HepG2 (cell line): Measurements from ENCODE around the gene USP32. TPM values are rescaled to one million over a fixed set of nuclear protein-coding genes. Genes with fewer than 3 reads are reported as not detected.

Experiments used
- ATAC-seq: fragments of 200-7000 bp; cut with Tn5 transposase; 3 replicates; pipeline ENCODE4 v1.9.1; 2020; ENCODE audit warnings: mild to moderate bottlenecking, moderate library complexity
- BruUV-seq: library from RNA; stranded (reverse); fragments of 400-500 nt; replicated peaks from 2 replicates; lab custom pipeline; 2021; lab: Mats Ljungman, UMichigan
- CTCF ChIA-PET: fragments of 300-600 bp; formaldehyde crosslinking; extraction: SDS; loops from one replicate; lab custom pipeline; 2021; ENCODE audit warnings: low total read pairs, inconsistent platforms, low intra/inter-chr PET ratio; lab: Yijun Ruan, JAX
- POLR2A ChIA-PET: fragments of 350-600 bp; sonication (Branson Sonifier 250); formaldehyde crosslinking; loops from one replicate; lab custom pipeline; 2020; ENCODE audit warnings: antibody characterized with exemption, inconsistent platforms; lab: Yijun Ruan, JAX
- DNase-seq: peaks from one replicate; pipeline ENCODE4 v3.0.0-alpha.2; 2015; ENCODE audit warnings: low spot score
- FAIRE-seq: peaks from 3 replicates; lab custom pipeline; 2011; peaks lifted over from hg19 to GRCh38; lab: Jason Lieb, UNC
- H2AFZ ChIP-seq: one replicate; pipeline ENCODE4 v1.6.1; 2011; ENCODE audit warnings: low read length, inconsistent platforms
- H3K27ac ChIP-seq: fragments of 300-600 bp; 3 replicates; pipeline ENCODE4 v1.8.0; 2011; ENCODE audit warnings: mixed run types, mild to moderate bottlenecking, mixed read lengths, low read length, inconsistent platforms; ENCODE audit not compliant: insufficient read depth; ENCODE audit errors: extremely low read length
- H3K27me3 ChIP-seq, 2 experiments: fragments of 200-600 bp in 1 of 2; 2 replicates in 1 of 2; 3 replicates in 1 of 2; pipeline versions ENCODE4 v1.6.0 to v1.8.0; 2011; ENCODE audit warnings: low read length in 2 of 2, mild to moderate bottlenecking in 2 of 2, moderate library complexity in 2 of 2, inconsistent platforms in 1 of 2; ENCODE audit not compliant: insufficient read depth in 2 of 2, control insufficient read depth in 1 of 2
- H3K36me3 ChIP-seq, 2 experiments: fragments of 200-600 bp in 1 of 2; replicated peaks in 1 of 2; 2 replicates in 1 of 2; 3 replicates in 1 of 2; pipeline versions ENCODE4 v1.5.1 to v1.8.0; 2011; ENCODE audit warnings: low read length in 2 of 2, inconsistent platforms in 1 of 2; ENCODE audit not compliant: insufficient read depth in 2 of 2, control insufficient read depth in 1 of 2
- H3K4me1 ChIP-seq: 2 replicates; pipeline ENCODE4 v1.5.1; 2012; ENCODE audit warnings: low read length, inconsistent platforms; ENCODE audit not compliant: insufficient read depth
- H3K4me2 ChIP-seq: 2 replicates; pipeline ENCODE4 v1.6.0; 2011; ENCODE audit warnings: low read depth, low read length, inconsistent platforms
- H3K4me3 ChIP-seq, 3 experiments: fragments of 200-600 bp in 1 of 3; sonication (generic), shearing (Covaris generic) in 1 of 3; replicated peaks in 1 of 3; 2 replicates each; pipeline ENCODE4 v1.5.1; 2011 to 2016; ENCODE audit warnings: low read length in 3 of 3, inconsistent platforms in 2 of 3, low read depth in 2 of 3, mild to moderate bottlenecking in 2 of 3, control low read depth in 1 of 3, mixed read lengths in 1 of 3; ENCODE audit not compliant: insufficient read depth in 1 of 3
- H3K79me2 ChIP-seq: one replicate; pipeline ENCODE4 v1.6.1; 2011; ENCODE audit warnings: low read length, inconsistent platforms; ENCODE audit not compliant: insufficient read depth
- H3K9ac ChIP-seq: 2 replicates; pipeline ENCODE4 v1.6.0; 2011; ENCODE audit warnings: mild to moderate bottlenecking, low read depth, low read length, inconsistent platforms; ENCODE audit not compliant: insufficient read depth
- H3K9me3 ChIP-seq: 2 replicates; pipeline ENCODE4 v1.5.1; 2012; ENCODE audit warnings: mild to moderate bottlenecking, low read length
- H4K20me1 ChIP-seq: 2 replicates; pipeline ENCODE4 v1.6.0; 2011; ENCODE audit warnings: inconsistent platforms, mild to moderate bottlenecking, low read length, moderate library complexity; ENCODE audit not compliant: insufficient read depth
- DPF2 ChIP-seq: sonication (generic); formaldehyde crosslinking; IDR thresholded peaks from 2 replicates; pipeline ENCODE4 v1.4.0; 2020; ENCODE audit warnings: mild to moderate bottlenecking, low read depth, missing genetic modification reagents, borderline replicate concordance
- EZH2 ChIP-seq: conservative IDR thresholded peaks from 2 replicates; pipeline ENCODE4 v1.6.1; 2012; ENCODE audit warnings: mild to moderate bottlenecking, low read depth, low read length, moderate library complexity
- FOSL1 ChIP-seq: sonication (generic); formaldehyde crosslinking; IDR thresholded peaks from 2 replicates; pipeline ENCODE4 v1.9.0; 2021; ENCODE audit warnings: missing genetic modification reagents, borderline replicate concordance
- HMGA1 ChIP-seq: sonication (generic); formaldehyde crosslinking; conservative IDR thresholded peaks from 2 replicates; pipeline ENCODE4 v1.4.0; 2020; ENCODE audit warnings: missing genetic modification reagents
- KDM4B ChIP-seq: sonication (generic); formaldehyde crosslinking; IDR thresholded peaks from 2 replicates; pipeline ENCODE4 v1.4.0; 2020; ENCODE audit warnings: missing genetic modification reagents
- MAFF ChIP-seq: IDR thresholded peaks from 2 replicates; pipeline ENCODE4 v1.6.1; 2011; ENCODE audit warnings: low read depth, low read length, improper control_type of control experiment
- ONECUT2 ChIP-seq: sonication (generic); formaldehyde crosslinking; IDR thresholded peaks from 2 replicates; pipeline ENCODE4 v1.4.0; 2020; ENCODE audit warnings: missing genetic modification reagents
- POLR2AphosphoS2 ChIP-seq: IDR thresholded peaks from 2 replicates; pipeline ENCODE4 v1.6.1; 2011; ENCODE audit warnings: low read depth, low read length, improper control_type of control experiment
- RBAK ChIP-seq: sonication (generic); formaldehyde crosslinking; IDR thresholded peaks from 2 replicates; pipeline ENCODE4 v1.5.1; 2020; ENCODE audit warnings: mild to moderate bottlenecking, missing genetic modification reagents
- SMYD3 ChIP-seq: sonication (generic); formaldehyde crosslinking; IDR thresholded peaks from 2 replicates; pipeline ENCODE4 v1.8.1; 2023; ENCODE audit warnings: mild to moderate bottlenecking, missing genetic modification reagents
- TAF15 ChIP-seq: fragments of 200-400 bp; formaldehyde crosslinking; IDR thresholded peaks from one replicate; pipeline ENCODE4 v1.6.1; 2018; ENCODE audit warnings: mild to moderate bottlenecking, low read depth, low read length; ENCODE audit not compliant: poor library complexity, severe bottlenecking
- TCF7 ChIP-seq: sonication (generic); IDR thresholded peaks from 2 replicates; pipeline ENCODE4 v1.6.1; 2016; ENCODE audit warnings: antibody characterized with exemption, low read depth
- ZBTB7B ChIP-seq: sonication (generic); formaldehyde crosslinking; IDR thresholded peaks from 2 replicates; pipeline ENCODE4 v1.4.0; 2020; ENCODE audit warnings: missing genetic modification reagents
- ZFX ChIP-seq: sonication (generic); formaldehyde crosslinking; IDR thresholded peaks from 2 replicates; pipeline ENCODE4 v1.4.0; 2020; ENCODE audit warnings: mild to moderate bottlenecking, low read depth, missing genetic modification reagents, moderate library complexity
- ZNF343 ChIP-seq: sonication (generic); formaldehyde crosslinking; IDR thresholded peaks from 2 replicates; pipeline ENCODE4 v1.4.0; 2020; ENCODE audit warnings: mild to moderate bottlenecking, missing genetic modification reagents
- WGBS: methylation state at CpG from one replicate; pipeline ENCODE4 v1.1.6; 2017; ENCODE audit warnings: low lambda C conversion rate; 5-methylcytosine and 5-hydroxymethylcytosine counted together
- in situ Hi-C: cut with HindIII; loops from 2 replicates; pipeline ENCODE4 v1.10.0; 2017; ENCODE audit warnings: low pct_unique_long_range_greater_than_20kb; ENCODE audit not compliant: extremely low pct_ligation_motif_present
- intact Hi-C: fragments of 100-400 bp; cut with micrococcal nuclease; formaldehyde crosslinking; loops from one replicate; pipeline ENCODE4 v1.10.0; 2022; ENCODE audit not compliant: unreplicated experiment
- polyA plus RNA-seq, 8 experiments: library from polyadenylated mRNA; depleted of rRNA in 3 of 8; stranded (reverse) in 7 of 8; unstranded in 1 of 8; fragments of >200 nt; fragmentation: Illumina TruSeq in 4 of 8; extraction: Trizol in 4 of 8; gene quantifications; 2 replicates each; pipeline versions ENCODE4 v1.2.1 to v1.2.3, GENCODE V29; 2011 to 2016; ENCODE audit warnings: low read depth in 4 of 8, missing spikeins in 1 of 8, mixed read lengths in 1 of 8; ENCODE audit not compliant: insufficient read depth in 1 of 8
- total RNA-seq, 5 experiments: library from RNA; depleted of rRNA; stranded (reverse); fragments of >200 nt; fragmentation: Illumina TruSeq; extraction: Trizol; gene quantifications; 2 replicates each; pipeline ENCODE4 v1.2.3, GENCODE V29; 2016; ENCODE audit warnings: low read depth in 1 of 5
- TF ChIP-seq, protein P1 (sequence below): IDR thresholded peaks from 2 replicates; pipeline ENCODE4 v1.6.1; 2016

Gene USP32
- total and polyA plus RNA-seq, 2 of the 13 experiments (the other 11 are each of a cell fraction or from before 2014, with no cell fraction given) = 24.9 to 39.9 TPM

- CTCF ChIA-PET = no interaction called here
- no TSS peak for BruUV-seq
- FAIRE-seq (no peak), DNase-seq (no peak), ATAC-seq (no peak)
- Histone ChIP-seq H3K27me3 (peaks cover 4 to 70% of the 10 kb centered on the region in 2 experiments), H2AFZ (no peak overlapping the region), H3K9me3 (no peaks in the 10 kb centered on the region), H3K4me1 (peaks cover 49% of the 10 kb centered on the region), H3K4me2 (peak overlapping the region; percentile 60; the same call in 1 of the 2 replicates), H3K9ac (no peak overlapping the region), H3K27ac (no peak overlapping the region), H3K36me3 (no peaks in the 10 kb centered on the region), H4K20me1 (peaks cover 4% of the 10 kb centered on the region; the same call in 1 of the 2 replicates), H3K4me3 (peak overlapping the region in 1 of 3 experiments; percentile 54; a peak in 1 of 6 replicates), H3K79me2 (no peaks in the 10 kb centered on the region)
- in situ Hi-C loops = no loop called here
- TF ChIP-seq ONECUT2 (no peak), DPF2 (CRISPR knock-in tag) (no peak), ZFX (CRISPR knock-in tag) (0 out of 2 replicates have a peak, but pooled peaks have one; percentile 5), MAFF (no peak)
- POLR2A ChIA-PET = no interaction called here
- 78% methylated on average over 31 of the region's 48 CpGs for WGBS
- intact Hi-C loops = no loop called here
These were observed 253.0 kb downstream of the USP32 start for GRCh38 chr17:60138769-60139437.

GRCh38 chr17:60137731-60138130 lies 254.2 kb downstream of the USP32 start:
- ATAC-seq = no peak
- POLR2A ChIA-PET = no interaction called here
- Histone ChIP-seq H3K27me3 (peaks cover 4 to 70% of the 10 kb centered on the region in 2 experiments), H3K4me1 (peaks cover 41% of the 10 kb centered on the region), H3K36me3 (no peaks in the 10 kb centered on the region), H3K79me2 (no peaks in the 10 kb centered on the region), H3K4me3 (no peak overlapping the region), H3K4me2 (no peak overlapping the region), H3K9ac (no peak overlapping the region), H2AFZ (no peak overlapping the region), H3K9me3 (no peaks in the 10 kb centered on the region), H3K27ac (no peak overlapping the region), H4K20me1 (peaks cover 4% of the 10 kb centered on the region; the same call in 1 of the 2 replicates)
- BruUV-seq = no TSS peak
- CTCF ChIA-PET = no interaction called here
- FAIRE-seq = no peak
- 0% methylated on average over 1 of the region's 1 CpG for WGBS
- in situ Hi-C loops (no loop called here), intact Hi-C loops (no loop called here)
- DNase-seq = no peak
- no peak for TF ChIP-seq POLR2AphosphoS2
- no peak for TF ChIP-seq TCF7
- TF ChIP-seq EZH2 = no peak
- no peak for TF ChIP-seq ZNF343
- no peak for TF ChIP-seq KDM4B
- TF ChIP-seq ZBTB7B (CRISPR knock-in tag) = no peak
- TF ChIP-seq SMYD3 (CRISPR knock-in tag) = no peak
- no peak for TF ChIP-seq HMGA1 (CRISPR knock-in tag)
- TF ChIP-seq, protein P1, sequence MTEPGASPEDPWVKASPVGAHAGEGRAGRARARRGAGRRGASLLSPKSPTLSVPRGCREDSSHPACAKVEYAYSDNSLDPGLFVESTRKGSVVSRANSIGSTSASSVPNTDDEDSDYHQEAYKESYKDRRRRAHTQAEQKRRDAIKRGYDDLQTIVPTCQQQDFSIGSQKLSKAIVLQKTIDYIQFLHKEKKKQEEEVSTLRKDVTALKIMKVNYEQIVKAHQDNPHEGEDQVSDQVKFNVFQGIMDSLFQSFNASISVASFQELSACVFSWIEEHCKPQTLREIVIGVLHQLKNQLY = no peak
- TF ChIP-seq TAF15 = no peak
- no peak for TF ChIP-seq FOSL1 (CRISPR knock-in tag)
- no peak for TF ChIP-seq RBAK (CRISPR knock-in tag)
